Smooth muscle cell (in vitro differentiated cells): Measurements from ENCODE around the gene TNFRSF8. TPM values are rescaled to one million over a fixed set of nuclear protein-coding genes. Genes with fewer than 3 reads are reported as not detected.
"Not testable (repeated sequence)": the region's sequence is repeated elsewhere in the genome, so short reads cannot be mapped to it uniquely, and the experiment has no call there.

Source experiments
- DNase-seq: peaks from one replicate; lab custom pipeline; 2025; ENCODE audit not compliant: unreplicated experiment; lab: John Stamatoyannopoulos, UW
- H2AFZ ChIP-seq: fragments of 200-600 bp; sonication (generic); 2 replicates; pipeline ENCODE4 v1.6.0; 2016; ENCODE audit warnings: antibody characterized with exemption, low read depth, mild to moderate bottlenecking
- H3F3A ChIP-seq: fragments of 200-600 bp; sonication (generic); 2 replicates; pipeline ENCODE4 v1.6.0; 2017; ENCODE audit warnings: antibody characterized with exemption, low read depth
- H3K27ac ChIP-seq: fragments of 200-600 bp; sonication (generic); 2 replicates; pipeline ENCODE4 v1.5.1; 2016; ENCODE audit warnings: low read depth, mild to moderate bottlenecking
- H3K27me3 ChIP-seq: fragments of 200-600 bp; sonication (generic); 2 replicates; pipeline ENCODE4 v1.6.1; 2016; ENCODE audit warnings: low read depth, mild to moderate bottlenecking
- H3K36me3 ChIP-seq: fragments of 200-600 bp; sonication (generic); 2 replicates; pipeline ENCODE4 v1.5.1; 2016; ENCODE audit warnings: low read depth
- H3K4me1 ChIP-seq: fragments of 200-600 bp; sonication (generic); 2 replicates; pipeline ENCODE4 v1.5.1; 2016; ENCODE audit warnings: low read depth
- H3K4me2 ChIP-seq: fragments of 200-600 bp; sonication (generic); 2 replicates; pipeline ENCODE4 v1.6.0; 2016; ENCODE audit warnings: mild to moderate bottlenecking
- H3K4me3 ChIP-seq: fragments of 200-600 bp; sonication (generic); 2 replicates; pipeline ENCODE4 v1.5.1; 2016; ENCODE audit warnings: mild to moderate bottlenecking
- H3K79me2 ChIP-seq: fragments of 200-600 bp; sonication (generic); 2 replicates; pipeline ENCODE4 v1.6.0; 2016; ENCODE audit warnings: low read depth, mild to moderate bottlenecking
- H3K9ac ChIP-seq: fragments of 200-600 bp; sonication (generic); 2 replicates; pipeline ENCODE4 v1.6.0; 2016; ENCODE audit warnings: low read depth
- H3K9me3 ChIP-seq: fragments of 200-600 bp; sonication (generic); replicated peaks from 2 replicates; pipeline ENCODE4 v1.5.1; 2016; ENCODE audit warnings: low read depth
- H4K20me1 ChIP-seq: fragments of 200-600 bp; sonication (generic); 2 replicates; pipeline ENCODE4 v1.6.0; 2016; ENCODE audit warnings: low read depth
- CTCF ChIP-seq: fragments of 200-600 bp; sonication (generic); IDR thresholded peaks from 2 replicates; pipeline ENCODE4 v1.5.1; 2017; ENCODE audit warnings: borderline replicate concordance, mild to moderate bottlenecking, antibody characterized with exemption; ENCODE audit not compliant: insufficient read depth, poor library complexity, severe bottlenecking
- WGBS: methylation state at CpG from one replicate; pipeline ENCODE4 v1.1.7; 2016; ENCODE audit warnings: low lambda C conversion rate; 5-methylcytosine and 5-hydroxymethylcytosine counted together
- polyA plus RNA-seq: library from polyadenylated mRNA; unstranded; fragments of >200 nt; fragmentation: Nextera tagmentation; extraction: Ambion mirVana; gene quantifications from 2 replicates; pipeline ENCODE4 v1.2.1, GENCODE V29; 2016
- total RNA-seq: library from RNA; depleted of rRNA; stranded (reverse); fragments of >200 nt; gene quantifications from 2 replicates; pipeline ENCODE4 v1.2.3, GENCODE V29; 2014

TNFRSF8 gene
- total and polyA plus RNA-seq, 2 experiments from 2014 or later, result 0.54 to 1.3 TPM

- H4K20me1 ChIP-seq, result no peaks in the 10 kb centered on the region
- no peak overlapping the region for H3K4me3 ChIP-seq
- WGBS, result 71% methylated on average over 17 of the region's 17 CpGs
- no peak overlapping the region for H3K9ac ChIP-seq
- no peaks in the 10 kb centered on the region for H3K36me3 ChIP-seq
- TF ChIP-seq CTCF, result no peak
- H3K4me2 ChIP-seq, result no peak overlapping the region
- no peaks in the 10 kb centered on the region for H3K27me3 ChIP-seq
- no peak overlapping the region for H3K27ac ChIP-seq
- H3K9me3 ChIP-seq, result no peaks in the 10 kb centered on the region
- H3K79me2 ChIP-seq, result no peaks in the 10 kb centered on the region
- H3F3A ChIP-seq, result no peaks in the 10 kb centered on the region
- H2AFZ ChIP-seq, result no peak overlapping the region
- DNase-seq, result no peak
- no peaks in the 10 kb centered on the region for H3K4me1 ChIP-seq
These were observed 24.5 kb upstream of the TNFRSF8 start for GRCh38 chr1:12038356-12039163.

- Histone ChIP-seq H3K4me1 (no peaks in the 10 kb centered on the region), H3K36me3 (no peaks in the 10 kb centered on the region), H2AFZ (no peak overlapping the region), H3K4me2 (no peak overlapping the region), H3K79me2 (no peaks in the 10 kb centered on the region), H3K4me3 (no peak overlapping the region), H3K9ac (no peak overlapping the region), H3F3A (no peaks in the 10 kb centered on the region), H3K27me3 (no peaks in the 10 kb centered on the region), H3K9me3 (no peaks in the 10 kb centered on the region), H3K27ac (no peak overlapping the region), H4K20me1 (no peaks in the 10 kb centered on the region)
- no peak for TF ChIP-seq CTCF
- WGBS, result 81% methylated on average over 2 of the region's 2 CpGs
- no peak for DNase-seq
These were observed 24.0 kb upstream of the TNFRSF8 start for GRCh38 chr1:12039164-12039525.

GRCh38 chr1:12039824-12040456 is 23.2 kb upstream of the TNFRSF8 start:
- H4K20me1 ChIP-seq, DNase-seq, H3K4me2 ChIP-seq, H3K4me3 ChIP-seq, H3K36me3 ChIP-seq, H3K4me1 ChIP-seq, H3F3A ChIP-seq, H3K79me2 ChIP-seq, H3K9ac ChIP-seq, H3K27ac ChIP-seq, H3K27me3 ChIP-seq, H2AFZ ChIP-seq, H3K9me3 ChIP-seq: not testable (repeated sequence)
- WGBS, result 91% methylated on average over 13 of the region's 13 CpGs

GRCh38 chr1:12040457-12041051 is 22.5 kb upstream of the TNFRSF8 start:
- Histone ChIP-seq H4K20me1 (no peaks in the 10 kb centered on the region), H2AFZ (no peak overlapping the region), H3K9ac (no peak overlapping the region), H3K36me3 (no peaks in the 10 kb centered on the region), H3K9me3 (no peaks in the 10 kb centered on the region), H3K79me2 (no peaks in the 10 kb centered on the region), H3K27me3 (no peaks in the 10 kb centered on the region), H3K4me1 (no peaks in the 10 kb centered on the region), H3K4me2 (no peak overlapping the region), H3K27ac (no peak overlapping the region), H3F3A (no peaks in the 10 kb centered on the region), H3K4me3 (no peak overlapping the region)
- DNase-seq, result no peak
- TF ChIP-seq CTCF, result no peak
- WGBS, result 46% methylated on average over 6 of the region's 6 CpGs

GRCh38 chr1:12044187-12044877 is 18.8 kb upstream of the TNFRSF8 start:
- not testable (repeated sequence) for H4K20me1 ChIP-seq, H3K4me2 ChIP-seq, H3K4me1 ChIP-seq, H3F3A ChIP-seq, H3K79me2 ChIP-seq, H3K36me3 ChIP-seq, H3K27me3 ChIP-seq, H2AFZ ChIP-seq, H3K4me3 ChIP-seq, H3K9me3 ChIP-seq, H3K27ac ChIP-seq, H3K9ac ChIP-seq, DNase-seq
- 90% methylated on average over 15 of the region's 15 CpGs for WGBS
